NK-92 (cell line): Measurements from ENCODE around the gene BRCA1.
"Not testable (repeated sequence)": the region's sequence is repeated elsewhere in the genome, so short reads cannot be mapped to it uniquely, and the experiment has no call there.

Source experiments
- DNase-seq: peaks from one replicate; lab custom pipeline; 2025; ENCODE audit not compliant: unreplicated experiment; lab: John Stamatoyannopoulos, UW

Gene BRCA1

DNA sequence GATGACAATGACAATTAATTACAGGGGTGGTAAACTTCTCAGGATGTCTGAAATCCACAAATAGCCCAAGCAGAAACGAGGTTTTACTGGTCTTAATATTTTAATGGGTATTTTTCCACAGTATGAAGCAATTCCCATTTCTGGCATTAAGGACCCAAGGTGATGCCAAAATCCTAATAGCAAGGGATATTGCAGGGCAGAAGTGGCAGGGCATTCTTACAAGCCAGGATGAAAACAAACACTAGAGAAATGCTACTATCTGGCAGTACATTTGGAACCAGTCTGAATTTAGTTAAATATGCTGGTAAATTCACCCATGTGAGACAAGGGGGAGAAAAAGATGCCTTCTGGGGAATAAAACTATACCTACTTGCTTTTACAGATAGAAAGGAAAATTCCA is 54.9 kb downstream of the BRCA1 start:
- no peak for DNase-seq

DNA sequence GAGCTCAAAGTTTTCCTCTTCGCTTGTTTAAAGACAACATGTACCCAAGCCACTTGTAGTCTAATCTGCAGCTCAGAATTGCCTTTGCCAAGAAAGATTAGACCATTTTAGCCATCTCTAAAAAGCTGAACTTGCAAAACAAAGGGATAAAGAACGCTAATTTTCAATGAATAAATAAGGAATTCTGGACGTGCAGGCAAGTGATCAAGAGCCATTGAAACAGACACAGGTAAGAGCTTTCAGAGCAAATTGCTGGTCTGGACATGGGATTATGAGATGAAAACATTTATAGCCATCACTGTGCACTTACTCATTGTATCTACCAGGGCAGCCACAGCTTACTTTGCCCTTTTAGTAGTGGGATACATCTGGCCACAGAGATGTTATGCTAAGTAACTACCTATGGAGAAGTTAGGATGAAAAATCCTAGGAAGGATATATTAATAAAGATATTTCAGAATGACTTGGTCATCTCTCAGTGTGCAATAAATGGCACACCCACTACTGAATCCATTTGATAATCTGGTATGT is 55.7 kb downstream of the BRCA1 start:
- DNase-seq, result no peak

DNA sequence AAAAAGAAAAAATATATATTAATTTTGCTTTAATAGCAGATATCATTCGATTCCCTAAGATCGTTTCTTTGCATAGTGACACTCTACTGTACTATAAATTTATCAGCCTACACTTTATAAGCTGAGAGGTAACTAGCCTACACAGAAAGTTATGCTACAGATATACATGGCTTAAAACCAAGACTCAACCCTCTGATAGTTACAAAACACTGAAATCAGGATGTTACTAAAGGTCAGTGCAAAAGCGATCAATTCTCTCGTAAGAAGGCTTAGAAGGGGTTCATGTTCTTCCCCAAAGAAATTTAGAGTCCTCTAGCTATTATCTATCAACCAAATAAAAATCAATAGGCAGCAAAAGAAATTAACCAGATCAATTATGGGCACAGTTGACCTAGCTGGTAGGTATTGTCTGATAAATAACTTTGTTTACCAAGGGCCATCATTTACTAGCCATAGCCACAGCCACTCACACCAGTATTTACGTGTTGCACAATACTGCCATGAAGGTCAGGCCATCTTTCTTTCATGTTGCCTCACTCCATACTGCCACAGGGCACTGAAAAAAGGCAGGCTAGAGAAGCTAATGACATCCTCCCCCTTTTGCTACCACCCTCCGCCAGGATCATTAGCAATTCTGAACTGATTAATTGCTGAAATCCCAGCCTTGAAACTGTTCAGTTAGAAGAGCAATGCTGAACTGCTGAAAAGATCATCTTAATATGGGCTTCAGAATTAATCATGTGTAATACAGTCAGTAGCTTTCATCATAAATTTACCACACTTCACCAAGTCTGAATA is 56.4 kb downstream of the BRCA1 start:
- no peak for DNase-seq

DNA sequence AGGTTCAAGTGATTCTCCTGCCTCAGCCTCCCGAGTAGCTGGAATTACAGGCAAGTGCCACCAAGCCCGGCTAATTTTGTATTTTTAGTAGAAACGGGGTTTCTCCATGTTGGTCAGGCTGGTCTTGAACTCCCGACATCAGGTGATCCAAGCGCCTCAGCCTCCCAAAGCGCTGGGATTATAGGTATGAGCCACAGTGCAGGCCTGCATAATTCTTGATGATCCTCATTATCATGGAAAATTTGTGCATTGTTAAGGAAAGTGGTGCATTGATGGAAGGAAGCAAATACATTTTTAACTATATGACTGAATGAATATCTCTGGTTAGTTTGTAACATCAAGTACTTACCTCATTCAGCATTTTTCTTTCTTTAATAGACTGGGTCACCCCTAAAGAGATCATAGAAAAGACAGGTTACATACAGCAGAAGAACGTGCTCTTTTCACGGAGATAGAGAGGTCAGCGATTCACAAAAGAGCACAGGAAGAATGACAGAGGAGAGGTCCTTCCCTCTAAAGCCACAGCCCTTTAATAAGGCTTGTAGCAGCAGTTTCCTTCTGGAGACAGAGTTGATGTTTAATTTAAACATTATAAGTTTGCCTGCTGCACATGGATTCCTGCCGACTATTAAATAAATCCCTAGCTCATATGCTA is 62.1 kb downstream of the BRCA1 start:
- no peak for DNase-seq

DNA sequence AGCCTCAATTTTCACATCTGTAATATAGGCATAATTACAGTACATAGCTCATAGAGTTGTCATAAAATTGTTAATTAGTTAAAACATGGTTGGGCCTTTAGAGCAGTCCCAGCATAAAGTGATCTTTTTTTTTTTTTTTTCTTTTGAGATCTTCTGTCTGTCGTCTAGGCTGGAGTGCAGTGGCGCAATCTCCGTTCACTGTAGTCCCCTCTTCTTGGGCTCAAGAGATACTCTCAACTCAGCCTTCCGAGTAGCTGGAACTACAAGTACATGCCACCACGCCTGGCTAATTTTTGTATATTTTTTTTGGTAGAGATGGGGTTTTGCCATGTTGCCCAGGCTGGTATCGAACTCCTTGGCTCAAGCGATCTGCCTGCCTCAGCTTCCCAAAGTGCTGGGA is 69.1 kb downstream of the BRCA1 start:
- no peak for DNase-seq

DNA sequence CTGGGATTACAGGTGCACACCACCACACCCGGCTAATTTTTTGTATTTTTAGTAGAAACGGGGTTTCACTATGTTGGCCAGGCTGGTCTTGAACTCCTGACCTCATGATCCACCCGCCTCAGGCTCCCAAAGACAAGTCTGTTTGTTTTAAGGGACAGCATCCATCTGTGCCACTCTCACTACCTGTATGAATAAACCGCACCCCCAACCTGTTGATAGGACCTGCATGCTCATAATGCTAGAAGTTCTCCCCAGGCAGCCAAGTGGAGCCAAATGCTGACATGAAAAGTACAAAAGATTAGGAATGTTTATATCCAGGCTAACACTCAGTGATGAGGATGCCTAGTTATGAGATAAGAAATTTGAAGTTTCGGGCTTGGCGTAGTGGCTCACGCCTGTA is 72.2 kb downstream of the BRCA1 start:
- not testable (repeated sequence) for DNase-seq

DNA sequence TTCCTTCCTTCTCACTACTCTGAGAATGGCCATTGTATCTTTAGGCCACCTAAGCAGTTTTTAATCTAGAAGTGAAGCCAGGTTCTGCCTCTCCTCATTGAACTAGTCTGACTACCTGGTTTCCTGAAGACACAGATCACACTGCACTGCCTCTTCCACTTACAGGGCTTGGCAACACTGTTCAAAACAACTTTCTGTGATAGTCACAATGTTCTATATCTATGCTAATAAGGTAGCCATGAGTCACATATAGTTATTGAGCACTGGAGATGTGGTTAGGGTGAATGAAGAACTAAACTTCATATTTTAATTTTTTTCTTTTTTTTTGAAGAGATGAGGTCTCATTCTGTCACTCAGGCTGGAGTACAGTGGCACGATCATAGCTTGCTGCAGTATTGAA is 73.2 kb downstream of the BRCA1 start:
- no peak for DNase-seq

DNA sequence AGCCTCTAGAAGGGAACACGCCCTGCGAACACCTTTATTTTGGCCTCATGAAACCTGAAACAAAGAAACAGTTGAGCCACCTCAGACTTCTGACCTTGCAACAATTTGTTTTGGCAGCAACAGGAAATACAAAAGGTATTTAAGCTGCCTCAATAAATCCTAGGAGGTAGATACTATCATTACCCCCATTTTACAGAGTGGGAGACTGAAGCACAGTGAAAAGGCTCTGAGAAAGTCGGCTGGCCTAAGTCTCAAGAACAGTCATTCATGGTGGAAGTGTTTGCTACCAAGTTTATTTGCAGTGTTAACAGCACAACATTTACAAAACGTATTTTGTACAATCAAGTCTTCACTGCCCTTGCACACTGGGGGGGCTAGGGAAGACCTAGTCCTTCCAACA is 81.1 kb downstream of the BRCA1 start:
- DNase-seq, result no peak

DNA sequence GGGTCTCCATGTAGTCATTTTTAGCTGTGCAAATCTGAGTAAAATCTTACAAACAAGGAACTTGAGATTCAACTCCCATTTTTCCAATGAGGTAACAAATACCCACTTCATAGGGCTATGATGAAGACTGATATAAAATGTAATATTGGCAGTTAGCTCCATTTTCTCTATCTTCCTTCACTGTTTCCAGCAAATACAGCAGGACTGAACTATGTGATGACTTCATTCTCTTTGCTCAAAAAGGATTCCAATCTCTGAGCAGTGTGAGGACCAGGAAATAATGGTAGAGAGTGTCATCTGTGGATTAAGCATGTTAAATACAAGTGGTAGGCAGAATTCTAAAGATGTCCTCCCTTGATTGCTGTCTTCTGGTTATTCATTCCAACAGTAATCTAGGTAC is 81.9 kb downstream of the BRCA1 start:
- no peak for DNase-seq

DNA sequence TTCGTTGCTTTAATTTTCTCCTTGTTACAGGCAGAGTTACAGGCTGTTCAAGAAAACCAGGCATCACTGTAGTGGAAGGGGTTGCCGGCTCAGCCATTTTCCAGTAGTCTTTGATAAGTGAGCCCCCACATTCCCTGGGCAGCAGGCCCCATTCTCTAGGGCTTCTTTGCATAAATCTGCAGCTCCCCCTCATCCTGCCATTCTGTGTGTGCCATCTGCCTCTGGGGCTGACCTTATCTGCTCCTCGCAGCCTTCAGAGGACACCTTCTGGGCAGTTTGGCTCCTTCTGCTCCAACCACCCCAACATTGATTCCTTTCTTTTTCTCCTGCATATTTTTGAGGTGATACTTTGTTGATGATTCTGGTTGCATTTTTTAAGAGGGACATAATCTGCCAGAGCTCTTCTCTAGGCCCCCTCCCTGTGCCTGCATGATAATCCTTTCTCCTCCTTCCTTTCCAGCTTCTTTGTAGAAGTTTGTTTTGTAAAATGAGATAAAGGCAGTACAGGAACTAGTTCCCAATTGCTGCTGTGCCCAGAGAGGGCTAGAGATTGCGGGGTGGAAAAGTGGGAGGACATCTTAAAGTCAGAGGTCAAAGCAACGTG is 83.0 kb downstream of the BRCA1 start:
- DNase-seq, result no peak

DNA sequence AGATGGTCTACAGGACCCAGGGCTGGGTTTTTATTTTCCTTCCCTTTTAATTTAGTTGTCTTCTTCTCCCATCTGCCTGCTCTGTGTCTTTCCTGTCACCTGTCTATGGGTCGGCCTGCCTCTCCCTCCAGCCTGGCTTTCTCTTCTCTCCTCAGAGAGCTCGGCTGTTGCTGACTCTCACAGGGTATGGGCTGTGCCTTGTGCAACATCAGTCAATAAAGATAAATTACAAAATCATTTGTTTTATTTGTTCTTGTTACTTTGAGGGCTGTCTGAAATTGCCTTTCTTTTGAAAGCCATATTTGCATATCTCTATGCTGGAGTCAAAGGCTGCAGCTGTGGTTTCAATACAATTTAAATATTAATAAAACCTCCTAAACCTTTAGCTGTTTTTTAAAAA is 84.5 kb downstream of the BRCA1 start:
- DNase-seq, result no peak

DNA sequence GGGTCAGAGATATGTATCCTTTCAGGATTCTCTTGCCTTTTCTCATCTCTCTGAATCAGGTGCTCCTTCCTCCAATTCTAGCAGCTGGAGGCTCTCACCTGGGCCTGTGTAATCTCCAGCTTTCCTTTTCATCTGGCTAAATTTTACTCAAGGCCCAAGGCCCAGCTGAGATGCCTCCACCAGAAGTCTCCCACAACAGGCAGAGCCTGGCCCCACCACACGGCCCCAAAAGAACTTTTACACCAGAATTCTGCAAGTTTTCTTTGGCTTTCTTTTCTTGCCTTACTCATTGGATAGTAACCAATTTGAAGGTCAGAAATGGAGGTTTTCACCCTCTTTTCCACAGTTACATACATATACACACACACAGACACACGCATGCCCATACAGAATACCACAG is 85.5 kb downstream of the BRCA1 start:
- no peak for DNase-seq

DNA sequence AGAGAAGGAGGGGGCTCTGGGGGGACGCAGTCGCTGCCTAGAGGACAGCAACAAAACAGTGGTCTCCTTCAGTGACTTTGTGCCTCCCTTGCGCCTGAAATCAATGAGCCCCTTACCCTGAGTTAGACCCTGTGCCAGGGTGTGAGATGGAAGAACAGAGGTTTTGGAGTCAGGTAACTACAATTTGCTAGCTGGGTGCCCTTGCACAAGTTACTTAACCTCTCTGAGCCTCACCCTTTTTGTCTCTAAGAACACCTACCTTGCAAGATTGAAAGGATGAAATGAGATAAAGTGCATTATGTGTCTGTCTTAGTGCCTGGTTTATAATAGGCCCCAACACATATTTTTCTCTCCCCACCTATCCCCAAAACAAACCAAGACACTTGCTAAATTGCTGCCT is 90.3 kb downstream of the BRCA1 start:
- DNase-seq, result no peak

DNA sequence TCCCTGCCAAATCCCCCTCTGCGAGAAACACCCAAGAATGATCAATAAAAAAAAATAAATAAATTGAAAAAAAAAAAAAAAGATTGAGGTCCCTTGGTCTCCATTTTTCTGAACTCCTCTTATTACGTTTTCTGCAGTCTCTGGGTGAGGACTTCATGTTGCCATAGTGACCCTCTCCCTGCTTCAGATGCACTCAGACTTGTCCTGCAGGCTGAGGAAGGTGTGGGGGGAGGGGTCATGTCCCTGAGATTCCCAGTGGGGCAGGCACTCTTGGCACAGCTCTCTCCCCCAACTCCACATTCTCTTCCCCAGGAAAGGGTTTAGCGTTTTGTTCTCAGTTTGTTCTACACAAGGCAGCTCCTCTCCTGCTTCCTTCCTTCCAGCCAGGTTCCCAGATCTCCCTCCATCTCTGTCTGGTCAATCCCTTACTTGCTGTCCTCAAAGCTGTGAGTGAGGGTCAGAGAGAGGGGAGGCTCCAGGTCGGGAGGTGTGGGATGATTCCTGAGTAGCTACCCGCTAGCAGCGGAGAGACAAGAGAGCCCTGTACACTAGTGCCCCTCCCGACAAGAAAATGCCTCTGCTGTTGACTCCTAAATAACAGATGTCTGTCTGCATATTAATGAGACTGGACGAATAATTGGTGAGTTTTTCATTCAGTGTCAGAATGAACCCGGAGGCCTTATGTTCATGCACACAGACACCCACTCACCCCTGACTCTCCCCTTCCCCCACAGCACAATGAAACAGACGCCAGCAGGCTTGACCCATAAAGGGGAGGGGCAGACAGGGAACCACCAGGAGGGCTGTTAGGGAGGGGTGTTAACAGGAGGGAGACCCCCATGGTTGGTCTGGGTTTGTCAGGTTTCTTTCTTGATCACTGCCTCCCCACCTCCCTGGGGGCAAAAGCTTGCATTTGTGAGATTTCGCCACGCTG is 90.9 kb downstream of the BRCA1 start:
- no peak for DNase-seq

DNA sequence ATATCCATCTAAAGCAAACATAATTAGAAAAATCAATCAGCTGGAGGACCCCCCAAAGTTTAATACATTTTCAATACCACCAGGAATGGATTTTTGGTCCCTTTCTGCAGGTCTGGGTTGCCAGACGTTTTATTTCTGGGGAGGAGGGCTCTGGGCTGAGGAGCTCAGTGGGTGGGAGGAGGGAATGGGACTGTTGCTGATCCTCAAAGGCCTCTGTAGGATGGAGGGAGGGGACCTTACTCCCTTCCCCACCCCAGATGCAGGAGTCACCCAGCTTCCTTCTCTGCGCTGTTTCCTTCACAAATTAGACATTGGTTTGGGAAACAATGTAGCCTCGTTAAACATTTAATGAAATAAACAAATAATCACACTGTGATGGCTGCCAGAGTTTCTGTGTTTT is 93.5 kb downstream of the BRCA1 start:
- DNase-seq, result no peak

DNA sequence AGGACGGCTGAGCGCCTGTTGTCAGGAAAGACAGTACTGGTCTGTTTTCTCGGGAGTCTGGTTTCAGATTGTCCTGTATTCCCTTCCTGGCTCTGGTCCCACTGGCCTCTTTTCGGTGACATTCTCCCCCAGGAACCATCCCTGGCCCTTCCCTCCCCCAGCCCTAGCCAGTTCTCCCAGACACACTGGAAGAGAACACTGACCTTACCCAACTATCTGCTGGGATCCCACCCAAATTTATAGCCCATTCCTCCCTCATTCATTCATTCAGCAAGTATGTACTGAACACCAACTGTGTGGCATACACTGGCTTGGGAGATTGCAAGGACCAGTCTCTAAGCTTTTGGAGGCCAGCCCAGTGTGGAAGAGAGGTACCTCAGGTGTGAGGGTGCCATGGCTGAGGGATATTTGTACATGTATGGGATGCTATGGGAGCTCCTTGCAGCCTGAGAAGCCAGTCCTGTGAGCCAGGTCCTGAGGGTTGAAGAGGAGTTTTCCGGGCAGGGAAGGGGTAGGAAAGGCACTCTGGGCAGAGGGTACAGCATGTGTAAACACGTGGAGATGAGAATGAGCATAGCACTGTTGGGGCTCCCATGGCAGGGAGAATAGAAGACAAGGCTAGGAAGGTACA is 94.9 kb downstream of the BRCA1 start:
- DNase-seq, result no peak

DNA sequence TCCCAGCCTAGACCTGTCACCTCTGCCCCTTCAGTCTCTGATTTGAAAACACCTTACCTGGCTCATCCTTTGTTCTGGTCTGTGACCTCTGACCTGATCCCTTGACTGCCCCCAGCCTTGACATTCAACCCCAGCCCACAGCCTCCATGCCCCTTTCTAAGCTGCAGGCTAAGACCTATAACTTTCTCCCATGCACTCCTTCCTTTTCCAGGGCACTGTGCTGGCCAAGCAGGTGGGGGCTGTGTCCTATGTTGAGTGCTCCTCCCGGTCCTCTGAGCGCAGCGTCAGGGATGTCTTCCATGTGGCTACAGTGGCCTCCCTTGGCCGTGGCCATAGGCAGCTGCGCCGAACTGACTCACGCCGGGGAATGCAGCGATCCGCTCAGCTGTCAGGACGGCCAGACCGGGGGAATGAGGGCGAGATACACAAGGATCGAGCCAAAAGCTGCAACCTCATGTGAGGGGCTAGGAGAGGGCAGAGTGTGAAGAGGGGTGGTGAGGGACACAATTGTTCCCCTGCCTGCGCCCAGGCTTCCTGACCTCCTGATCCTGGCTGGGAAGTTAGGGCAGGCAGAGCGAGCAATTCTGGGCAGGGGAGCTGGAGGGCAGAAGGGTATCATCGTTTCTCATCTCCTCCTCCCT is 96.8 kb downstream of the BRCA1 start:
- no peak for DNase-seq

DNA sequence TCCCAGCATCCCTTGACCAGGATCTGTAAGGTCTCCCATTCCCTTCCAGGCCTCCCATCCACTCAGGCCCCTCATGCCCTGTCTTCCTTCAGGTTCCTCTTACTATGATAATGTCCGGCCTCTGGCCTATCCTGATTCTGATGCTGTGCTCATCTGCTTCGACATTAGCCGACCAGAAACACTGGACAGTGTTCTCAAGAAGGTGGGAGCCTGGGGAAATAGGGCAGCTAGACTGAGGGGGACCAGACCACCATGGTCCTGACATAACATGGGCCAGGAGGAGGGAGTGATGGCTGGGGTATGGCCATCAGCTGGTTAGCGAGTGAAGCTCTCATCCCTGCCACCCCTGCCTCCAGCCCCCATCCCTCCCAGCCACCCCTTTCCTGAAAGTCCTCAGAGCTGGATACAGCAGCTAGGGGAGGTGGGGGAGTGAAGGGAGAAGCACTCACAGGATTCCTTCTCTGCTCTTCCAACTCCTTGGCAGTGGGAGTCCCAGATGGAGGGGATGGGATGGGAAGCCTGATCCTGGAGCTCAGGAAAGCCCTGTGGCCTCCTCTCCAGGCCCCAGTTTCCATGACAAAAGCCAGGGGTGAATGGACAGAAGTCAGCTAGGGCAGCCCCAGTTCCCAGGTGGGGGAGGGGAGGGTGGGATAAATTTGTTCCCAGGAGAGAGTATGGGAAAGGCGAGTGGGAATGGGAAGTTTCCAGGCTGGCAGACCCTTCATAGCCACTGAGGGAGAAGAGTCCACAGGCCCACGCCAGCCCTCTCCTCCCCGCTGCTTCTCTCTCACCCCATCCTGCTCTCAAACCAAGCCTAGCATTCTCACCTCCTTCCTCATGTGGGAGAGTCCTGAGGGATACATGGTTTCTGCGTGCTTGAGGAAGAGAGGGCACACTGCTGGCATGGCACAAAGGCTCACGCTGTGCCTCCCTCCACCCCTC is 97.8 kb downstream of the BRCA1 start:
- no peak for DNase-seq

DNA sequence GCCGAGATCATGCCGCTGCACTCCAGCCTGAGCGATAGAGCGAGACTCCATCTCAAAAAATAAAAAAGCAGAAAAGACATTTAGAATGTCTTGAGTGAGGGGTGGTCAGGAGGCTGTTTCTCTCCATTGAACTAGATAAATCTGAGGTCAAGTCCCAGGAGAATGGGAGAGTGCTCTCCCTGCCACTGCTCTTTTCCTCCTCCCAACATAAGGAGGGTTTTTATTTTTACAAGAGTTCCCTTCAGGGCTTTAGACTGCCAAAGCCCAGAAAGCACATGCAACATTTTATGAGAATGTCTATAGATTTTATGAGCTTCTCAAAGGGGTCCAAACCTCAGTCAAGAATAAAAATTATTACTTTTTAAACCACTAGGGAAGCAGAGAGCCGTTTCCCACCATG is 98.6 kb downstream of the BRCA1 start:
- no peak for DNase-seq
